HepG2 (cell line): ENCODE data around the gene UPF3B. TPM values are rescaled to one million over a fixed set of nuclear protein-coding genes. Genes with fewer than 3 reads are reported as not detected.

Experiments used
- ESRRA ChIP-seq: sonication (generic); formaldehyde crosslinking; IDR thresholded peaks from 2 replicates; pipeline ENCODE4 v1.5.1; 2020; ENCODE audit warnings: mild to moderate bottlenecking, low read depth, missing genetic modification reagents
- MAZ ChIP-seq, 2 experiments: sonication (generic) in 1 of 2; formaldehyde crosslinking in 1 of 2; IDR thresholded peaks; 2 replicates each; pipeline versions ENCODE4 v1.5.0 to v1.6.1; 2012 to 2020; ENCODE audit warnings: low read depth in 2 of 2, mild to moderate bottlenecking in 2 of 2, borderline replicate concordance in 1 of 2, improper control_type of control experiment in 1 of 2, low read length in 1 of 2, missing genetic modification reagents in 1 of 2, moderate library complexity in 1 of 2
- NFE2L2 ChIP-seq: fragments of 150-350 bp; IDR thresholded peaks from 2 replicates; pipeline ENCODE4 v1.6.1; 2014; ENCODE audit warnings: low read length
- TCF12 ChIP-seq, 2 experiments: fragments of 450-650 bp in 1 of 2; sonication (generic) in 1 of 2; formaldehyde crosslinking in 1 of 2; IDR thresholded peaks; 2 replicates each; pipeline versions ENCODE4 v1.6.1 to v1.8.0; 2017 to 2022; ENCODE audit warnings: antibody characterized with exemption in 1 of 2, mild to moderate bottlenecking in 1 of 2, missing genetic modification reagents in 1 of 2, moderate library complexity in 1 of 2
- TCF7L2 ChIP-seq: IDR thresholded peaks from 2 replicates; pipeline ENCODE4 v1.6.1; 2011; ENCODE audit warnings: mild to moderate bottlenecking, low read depth, low read length, moderate library complexity
- XRCC5 ChIP-seq: fragments of 200-400 bp; formaldehyde crosslinking; optimal IDR thresholded peaks from 2 replicates; pipeline ENCODE3; 2017; ENCODE audit warnings: mild to moderate bottlenecking, low read length
- ZBTB7B ChIP-seq: sonication (generic); formaldehyde crosslinking; IDR thresholded peaks from 2 replicates; pipeline ENCODE4 v1.4.0; 2020; ENCODE audit warnings: missing genetic modification reagents
- ZNF205 ChIP-seq: IDR thresholded peaks from 2 replicates; pipeline ENCODE4 v1.6.1; 2018; ENCODE audit warnings: missing biosample characterization, missing genetic modification reagents
- ZNF460 ChIP-seq: sonication (generic); formaldehyde crosslinking; IDR thresholded peaks from 2 replicates; pipeline ENCODE4 v1.5.1; 2020; ENCODE audit warnings: missing genetic modification reagents, mild to moderate bottlenecking, borderline replicate concordance
- ZNF543 ChIP-seq: sonication (generic); formaldehyde crosslinking; IDR thresholded peaks from 2 replicates; pipeline ENCODE4 v1.4.0; 2020; ENCODE audit warnings: mild to moderate bottlenecking, missing genetic modification reagents
- ZNF562 ChIP-seq: sonication (generic); formaldehyde crosslinking; IDR thresholded peaks from 2 replicates; pipeline ENCODE4 v1.8.0; 2022; ENCODE audit warnings: missing genetic modification reagents, borderline replicate concordance
- ZNF615 ChIP-seq: sonication (generic); formaldehyde crosslinking; IDR thresholded peaks from 2 replicates; pipeline ENCODE4 v1.5.0; 2020; ENCODE audit warnings: mild to moderate bottlenecking, missing genetic modification reagents, borderline replicate concordance
- polyA plus RNA-seq, 8 experiments: library from polyadenylated mRNA; depleted of rRNA in 3 of 8; stranded (reverse) in 7 of 8; unstranded in 1 of 8; fragments of >200 nt; fragmentation: Illumina TruSeq in 4 of 8; extraction: Trizol in 4 of 8; gene quantifications; 2 replicates each; pipeline versions ENCODE4 v1.2.1 to v1.2.3, GENCODE V29; 2011 to 2016; ENCODE audit warnings: low read depth in 4 of 8, missing spikeins in 1 of 8, mixed read lengths in 1 of 8; ENCODE audit not compliant: insufficient read depth in 1 of 8
- total RNA-seq, 5 experiments: library from RNA; depleted of rRNA; stranded (reverse); fragments of >200 nt; fragmentation: Illumina TruSeq; extraction: Trizol; gene quantifications; 2 replicates each; pipeline ENCODE4 v1.2.3, GENCODE V29; 2016; ENCODE audit warnings: low read depth in 1 of 5
- TF ChIP-seq, protein P1 (sequence below): sonication (generic); formaldehyde crosslinking; IDR thresholded peaks from 2 replicates; pipeline ENCODE4 v1.8.1; 2023; ENCODE audit warnings: mild to moderate bottlenecking, inconsistent platforms, moderate library complexity, missing genetic modification reagents, borderline replicate concordance
- TF ChIP-seq, protein P2 (sequence below): sonication (generic); formaldehyde crosslinking; IDR thresholded peaks from 2 replicates; pipeline ENCODE4 v1.9.0; 2021; ENCODE audit warnings: missing genetic modification reagents, borderline replicate concordance
- TF ChIP-seq, protein P3 (sequence below): sonication (generic); formaldehyde crosslinking; IDR thresholded peaks from 2 replicates; pipeline ENCODE4 v1.5.1; 2020; ENCODE audit warnings: missing genetic modification reagents, mild to moderate bottlenecking, borderline replicate concordance
- TF ChIP-seq, protein P4 (sequence below): sonication (generic); formaldehyde crosslinking; IDR thresholded peaks from 2 replicates; pipeline ENCODE4 v1.9.0; 2021; ENCODE audit warnings: missing genetic modification reagents, mild to moderate bottlenecking, borderline replicate concordance
- TF ChIP-seq, protein P5 (sequence below): sonication (generic); formaldehyde crosslinking; IDR thresholded peaks from 2 replicates; pipeline ENCODE4 v1.4.0; 2020; ENCODE audit warnings: missing genetic modification reagents
- TF ChIP-seq, protein P6 (sequence below): IDR thresholded peaks from 2 replicates; pipeline ENCODE4 v1.6.1; 2016; ENCODE audit warnings: low read depth, borderline replicate concordance

Gene UPF3B
- total and polyA plus RNA-seq, 2 of the 13 experiments (the other 11 are each of a cell fraction or from before 2014, with no cell fraction given), result 5.2 to 7.2 TPM

DNA sequence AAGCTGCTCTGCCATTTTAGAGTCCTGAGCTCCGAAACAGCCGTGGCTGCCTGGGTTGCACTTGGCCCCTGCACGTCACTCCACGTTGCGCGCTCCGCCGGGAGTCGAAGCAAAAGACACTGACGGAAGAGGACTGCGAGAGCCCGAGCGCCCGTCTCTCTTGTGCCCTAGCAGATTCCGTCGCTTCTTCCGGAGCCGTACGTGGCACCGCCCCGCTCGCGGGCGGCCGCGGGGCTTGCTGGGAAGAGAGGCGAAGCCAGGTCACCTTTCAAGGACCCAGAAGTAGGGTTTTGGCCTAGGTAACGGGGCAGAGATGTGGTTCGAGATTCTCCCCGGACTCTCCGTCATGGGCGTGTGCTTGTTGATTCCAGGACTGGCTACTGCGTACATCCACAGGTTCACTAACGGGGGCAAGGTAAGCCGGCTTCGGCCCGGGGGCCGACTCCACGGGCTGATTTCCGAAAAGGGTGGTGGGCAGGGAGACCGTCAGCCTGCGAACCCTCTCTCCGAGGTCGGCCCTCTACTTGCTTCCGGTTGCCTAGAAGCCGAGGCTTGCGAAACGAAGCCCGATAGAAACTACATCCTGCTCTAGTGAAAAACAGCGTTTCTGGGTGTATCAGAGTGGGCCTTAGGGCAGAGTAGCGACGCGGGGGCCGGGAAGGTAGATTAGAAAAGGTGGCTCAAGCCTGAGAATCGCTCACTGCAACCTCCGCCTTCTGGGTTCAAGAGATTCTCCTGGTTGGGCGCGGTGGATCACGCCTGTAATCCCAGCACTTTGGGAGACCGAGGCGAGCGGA lies 19.0 kb upstream of the UPF3B start, which contains the start of the genes NDUFA1 and RNF113A (continued):
- TF ChIP-seq, protein P1, sequence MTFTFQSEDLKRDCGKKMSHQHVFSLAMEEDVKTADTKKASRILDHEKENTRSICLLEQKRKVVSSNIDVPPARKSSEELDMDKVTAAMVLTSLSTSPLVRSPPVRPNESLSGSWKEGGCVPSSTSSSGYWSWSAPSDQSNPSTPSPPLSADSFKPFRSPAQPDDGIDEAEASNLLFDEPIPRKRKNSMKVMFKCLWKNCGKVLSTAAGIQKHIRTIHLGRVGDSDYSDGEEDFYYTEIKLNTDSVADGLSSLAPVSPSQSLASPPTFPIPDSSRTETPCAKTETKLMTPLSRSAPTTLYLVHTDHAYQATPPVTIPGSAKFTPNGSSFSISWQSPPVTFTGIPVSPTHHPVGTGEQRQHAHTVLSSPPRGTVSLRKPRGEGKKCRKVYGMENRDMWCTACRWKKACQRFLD (CRISPR knock-in tag), result peak; percentile 84; the same call in 1 of the 2 replicates
- TF ChIP-seq ZNF615 (no peak), TCF12 (IDR thresholded peaks at IDR 0.05) (no peak), TCF12 (CRISPR knock-in tag; IDR thresholded peaks at IDR 0.05) (no peak), XRCC5 (no peak), TCF7L2 (no peak), ZNF562 (no peak), ESRRA (CRISPR knock-in tag) (peak; percentile 74), MAZ (IDR thresholded peaks at IDR 0.05; ENCODE audit: borderline replicate concordance, low read depth, low read length) (no peak), MAZ (CRISPR knock-in tag; IDR thresholded peaks at IDR 0.05; ENCODE audit: low read depth) (peak; percentile 69), ZNF460 (CRISPR knock-in tag) (no peak; the same call in 1 of the 2 replicates), ZNF205 (CRISPR knock-in tag) (peak; percentile 69; the same call in 1 of the 2 replicates), NFE2L2 (no peak), ZBTB7B (CRISPR knock-in tag) (no peak), ZNF543 (CRISPR knock-in tag) (0 out of 2 replicates have a peak, but pooled peaks have one; percentile 39)
- TF ChIP-seq, protein P2, sequence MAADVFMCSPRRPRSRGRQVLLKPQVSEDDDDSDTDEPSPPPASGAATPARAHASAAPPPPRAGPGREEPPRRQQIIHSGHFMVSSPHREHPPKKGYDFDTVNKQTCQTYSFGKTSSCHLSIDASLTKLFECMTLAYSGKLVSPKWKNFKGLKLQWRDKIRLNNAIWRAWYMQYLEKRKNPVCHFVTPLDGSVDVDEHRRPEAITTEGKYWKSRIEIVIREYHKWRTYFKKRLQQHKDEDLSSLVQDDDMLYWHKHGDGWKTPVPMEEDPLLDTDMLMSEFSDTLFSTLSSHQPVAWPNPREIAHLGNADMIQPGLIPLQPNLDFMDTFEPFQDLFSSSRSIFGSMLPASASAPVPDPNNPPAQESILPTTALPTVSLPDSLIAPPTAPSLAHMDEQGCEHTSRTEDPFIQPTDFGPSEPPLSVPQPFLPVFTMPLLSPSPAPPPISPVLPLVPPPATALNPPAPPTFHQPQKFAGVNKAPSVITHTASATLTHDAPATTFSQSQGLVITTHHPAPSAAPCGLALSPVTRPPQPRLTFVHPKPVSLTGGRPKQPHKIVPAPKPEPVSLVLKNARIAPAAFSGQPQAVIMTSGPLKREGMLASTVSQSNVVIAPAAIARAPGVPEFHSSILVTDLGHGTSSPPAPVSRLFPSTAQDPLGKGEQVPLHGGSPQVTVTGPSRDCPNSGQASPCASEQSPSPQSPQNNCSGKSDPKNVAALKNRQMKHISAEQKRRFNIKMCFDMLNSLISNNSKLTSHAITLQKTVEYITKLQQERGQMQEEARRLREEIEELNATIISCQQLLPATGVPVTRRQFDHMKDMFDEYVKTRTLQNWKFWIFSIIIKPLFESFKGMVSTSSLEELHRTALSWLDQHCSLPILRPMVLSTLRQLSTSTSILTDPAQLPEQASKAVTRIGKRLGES (CRISPR knock-in tag), result peak; percentile 38; the same call in 1 of the 2 replicates
- TF ChIP-seq, protein P3, sequence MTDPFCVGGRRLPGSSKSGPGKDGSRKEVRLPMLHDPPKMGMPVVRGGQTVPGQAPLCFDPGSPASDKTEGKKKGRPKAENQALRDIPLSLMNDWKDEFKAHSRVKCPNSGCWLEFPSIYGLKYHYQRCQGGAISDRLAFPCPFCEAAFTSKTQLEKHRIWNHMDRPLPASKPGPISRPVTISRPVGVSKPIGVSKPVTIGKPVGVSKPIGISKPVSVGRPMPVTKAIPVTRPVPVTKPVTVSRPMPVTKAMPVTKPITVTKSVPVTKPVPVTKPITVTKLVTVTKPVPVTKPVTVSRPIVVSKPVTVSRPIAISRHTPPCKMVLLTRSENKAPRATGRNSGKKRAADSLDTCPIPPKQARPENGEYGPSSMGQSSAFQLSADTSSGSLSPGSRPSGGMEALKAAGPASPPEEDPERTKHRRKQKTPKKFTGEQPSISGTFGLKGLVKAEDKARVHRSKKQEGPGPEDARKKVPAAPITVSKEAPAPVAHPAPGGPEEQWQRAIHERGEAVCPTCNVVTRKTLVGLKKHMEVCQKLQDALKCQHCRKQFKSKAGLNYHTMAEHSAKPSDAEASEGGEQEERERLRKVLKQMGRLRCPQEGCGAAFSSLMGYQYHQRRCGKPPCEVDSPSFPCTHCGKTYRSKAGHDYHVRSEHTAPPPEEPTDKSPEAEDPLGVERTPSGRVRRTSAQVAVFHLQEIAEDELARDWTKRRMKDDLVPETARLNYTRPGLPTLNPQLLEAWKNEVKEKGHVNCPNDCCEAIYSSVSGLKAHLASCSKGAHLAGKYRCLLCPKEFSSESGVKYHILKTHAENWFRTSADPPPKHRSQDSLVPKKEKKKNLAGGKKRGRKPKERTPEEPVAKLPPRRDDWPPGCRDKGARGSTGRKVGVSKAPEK (CRISPR knock-in tag), result no peak
- TF ChIP-seq, protein P4, sequence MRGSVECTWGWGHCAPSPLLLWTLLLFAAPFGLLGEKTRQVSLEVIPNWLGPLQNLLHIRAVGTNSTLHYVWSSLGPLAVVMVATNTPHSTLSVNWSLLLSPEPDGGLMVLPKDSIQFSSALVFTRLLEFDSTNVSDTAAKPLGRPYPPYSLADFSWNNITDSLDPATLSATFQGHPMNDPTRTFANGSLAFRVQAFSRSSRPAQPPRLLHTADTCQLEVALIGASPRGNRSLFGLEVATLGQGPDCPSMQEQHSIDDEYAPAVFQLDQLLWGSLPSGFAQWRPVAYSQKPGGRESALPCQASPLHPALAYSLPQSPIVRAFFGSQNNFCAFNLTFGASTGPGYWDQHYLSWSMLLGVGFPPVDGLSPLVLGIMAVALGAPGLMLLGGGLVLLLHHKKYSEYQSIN (CRISPR knock-in tag), result no peak
- TF ChIP-seq, protein P5, sequence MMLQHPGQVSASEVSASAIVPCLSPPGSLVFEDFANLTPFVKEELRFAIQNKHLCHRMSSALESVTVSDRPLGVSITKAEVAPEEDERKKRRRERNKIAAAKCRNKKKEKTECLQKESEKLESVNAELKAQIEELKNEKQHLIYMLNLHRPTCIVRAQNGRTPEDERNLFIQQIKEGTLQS (CRISPR knock-in tag), result no peak
- TF ChIP-seq, protein P6, sequence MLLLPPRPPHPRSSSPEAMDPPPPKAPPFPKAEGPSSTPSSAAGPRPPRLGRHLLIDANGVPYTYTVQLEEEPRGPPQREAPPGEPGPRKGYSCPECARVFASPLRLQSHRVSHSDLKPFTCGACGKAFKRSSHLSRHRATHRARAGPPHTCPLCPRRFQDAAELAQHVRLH (CRISPR knock-in tag), result no peak
